Measurements from ENCODE around the gene DEPP1.

Gene DEPP1

GRCh38 chr10:44986179-44986578 lies 7.6 kb upstream of the DEPP1 start:
- no peak for TF ChIP-seq CTCF (IDR thresholded peaks at IDR 0.05; ENCODE audit: low read depth, low read length)
- TF ChIP-seq MYC (IDR thresholded peaks at IDR 0.05; ENCODE audit: low read depth, low read length): no peak
- no peak for TF ChIP-seq POLR2A (IDR thresholded peaks at IDR 0.05; ENCODE audit: extremely low read depth, insufficient read length)
- no peak for TF ChIP-seq MAX (IDR thresholded peaks at IDR 0.05; ENCODE audit: low read depth, low read length)
- no peak for DNase-seq (ENCODE audit: low read depth)
- H3K4me3 ChIP-seq (ENCODE audit: low read depth, low read length): no peak overlapping the region

DNA sequence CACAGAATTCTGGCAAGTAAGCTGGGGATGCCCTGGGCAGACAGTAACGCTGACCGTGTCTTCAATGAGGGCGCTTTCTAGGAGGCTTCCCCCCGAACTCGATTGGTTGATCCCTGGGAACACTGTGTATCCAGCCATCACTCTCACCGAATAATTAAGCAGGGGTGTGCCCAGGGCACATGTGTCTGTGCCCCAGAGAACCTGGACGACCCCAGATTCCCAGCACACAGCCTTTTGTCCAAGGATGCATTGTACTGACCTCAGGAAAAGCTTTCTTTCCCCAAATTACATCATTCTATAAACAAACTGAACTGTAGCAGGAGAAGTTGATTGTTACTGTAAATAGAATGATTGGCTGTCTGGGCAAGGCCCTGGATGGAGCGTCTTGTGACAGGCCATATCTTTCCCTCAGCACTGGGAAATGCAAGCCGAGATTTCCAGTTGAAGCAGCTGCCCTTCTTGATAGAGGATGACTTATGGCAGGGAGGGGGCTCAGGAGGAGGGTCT lies 6.6 kb upstream of the DEPP1 start:
- TF ChIP-seq CTCF (IDR thresholded peaks at IDR 0.05; ENCODE audit: low read depth, low read length): no peak
- H3K4me3 ChIP-seq (ENCODE audit: low read depth, low read length): no peak overlapping the region
- DNase-seq (ENCODE audit: low read depth): no peak

- no peak overlapping the region for H3K4me3 ChIP-seq (ENCODE audit: low read depth, low read length)
- TF ChIP-seq MAX (IDR thresholded peaks at IDR 0.05; ENCODE audit: low read depth, low read length): no peak
- TF ChIP-seq POLR2A (IDR thresholded peaks at IDR 0.05; ENCODE audit: extremely low read depth, insufficient read length): no peak
- no peak for TF ChIP-seq CTCF (IDR thresholded peaks at IDR 0.05; ENCODE audit: low read depth, low read length)
- no peak for TF ChIP-seq MYC (IDR thresholded peaks at IDR 0.05; ENCODE audit: low read depth, low read length)
- no peak for DNase-seq (ENCODE audit: low read depth)
These were observed 6.1 kb upstream of the DEPP1 start for GRCh38 chr10:44984671-44985101.

- H3K4me3 ChIP-seq (ENCODE audit: low read depth, low read length): no peak overlapping the region
- no peak for TF ChIP-seq POLR2A (IDR thresholded peaks at IDR 0.05; ENCODE audit: extremely low read depth, insufficient read length)
- TF ChIP-seq MYC (IDR thresholded peaks at IDR 0.05; ENCODE audit: low read depth, low read length): no peak
- TF ChIP-seq MAX (IDR thresholded peaks at IDR 0.05; ENCODE audit: low read depth, low read length): no peak
- no peak for TF ChIP-seq CTCF (IDR thresholded peaks at IDR 0.05; ENCODE audit: low read depth, low read length)
- no peak for DNase-seq (ENCODE audit: low read depth)
These were observed 5.3 kb upstream of the DEPP1 start for GRCh38 chr10:44983895-44984278.

GRCh38 chr10:44983066-44983894 lies 4.7 kb upstream of the DEPP1 start:
- H3K4me3 ChIP-seq (ENCODE audit: low read depth, low read length): no peak overlapping the region
- no peak for TF ChIP-seq MYC (IDR thresholded peaks at IDR 0.05; ENCODE audit: low read depth, low read length)
- no peak for TF ChIP-seq POLR2A (IDR thresholded peaks at IDR 0.05; ENCODE audit: extremely low read depth, insufficient read length)
- no peak for TF ChIP-seq CTCF (IDR thresholded peaks at IDR 0.05; ENCODE audit: low read depth, low read length)
- no peak for TF ChIP-seq MAX (IDR thresholded peaks at IDR 0.05; ENCODE audit: low read depth, low read length)
- no peak for DNase-seq (ENCODE audit: low read depth)
